SK-N-SH treated with all-trans-retinoic acid at 6 μM for 48 hours (cell line): ENCODE data around the gene WDR83.

ENCODE experiments used
- ARNTL ChIP-seq: fragments of 450-650 bp; formaldehyde crosslinking; IDR thresholded peaks from 2 replicates; pipeline ENCODE4 v1.5.0; 2020; ENCODE audit warnings: low read depth, mild to moderate bottlenecking, moderate library complexity, borderline replicate concordance
- BACH2 ChIP-seq: fragments of 250-450 bp; sonication (Bioruptor Pico); IDR thresholded peaks from 2 replicates; pipeline ENCODE4 v1.9.0; 2021; ENCODE audit warnings: mild to moderate bottlenecking, borderline replicate concordance
- GLIS3 ChIP-seq: fragments of 250-450 bp; sonication (Bioruptor Pico); IDR thresholded peaks from 2 replicates; pipeline ENCODE4 v1.5.0; 2020; ENCODE audit warnings: mild to moderate bottlenecking, moderate library complexity
- ISL1 ChIP-seq: fragments of 250-450 bp; sonication (Bioruptor Pico); IDR thresholded peaks from 2 replicates; pipeline ENCODE4 v2.1.2; 2022; ENCODE audit warnings: mild to moderate bottlenecking, moderate library complexity
- OSR1 ChIP-seq: fragments of 250-450 bp; sonication (Bioruptor Pico); IDR thresholded peaks from 2 replicates; pipeline ENCODE4 v1.8.0; 2022; ENCODE audit warnings: moderate library complexity, mild to moderate bottlenecking, inconsistent platforms
- PPARA ChIP-seq: fragments of 250-450 bp; sonication (Bioruptor Pico); IDR thresholded peaks from 2 replicates; pipeline ENCODE4 v1.5.0; 2020; ENCODE audit warnings: mild to moderate bottlenecking, borderline replicate concordance
- RARB ChIP-seq: fragments of 250-450 bp; sonication (Bioruptor Pico); IDR thresholded peaks from 2 replicates; pipeline ENCODE4 v1.8.0; 2021; ENCODE audit warnings: mild to moderate bottlenecking, moderate library complexity
- TCF4 ChIP-seq: fragments of 250-450 bp; sonication (Bioruptor Pico); IDR thresholded peaks from 2 replicates; pipeline ENCODE4 v1.8.0; 2021; ENCODE audit warnings: mild to moderate bottlenecking, moderate library complexity, borderline replicate concordance
- ZFP3 ChIP-seq: fragments of 250-450 bp; sonication (Bioruptor Pico); IDR thresholded peaks from 2 replicates; pipeline ENCODE4 v1.5.0; 2020; ENCODE audit warnings: mild to moderate bottlenecking, moderate library complexity
- ZFP30 ChIP-seq: fragments of 450-650 bp; formaldehyde crosslinking; IDR thresholded peaks from 2 replicates; pipeline ENCODE4 v1.5.0; 2022; ENCODE audit warnings: mild to moderate bottlenecking, moderate library complexity
- ZNF565 ChIP-seq: fragments of 450-650 bp; formaldehyde crosslinking; conservative IDR thresholded peaks from 2 replicates; pipeline ENCODE4 v1.5.0; 2020; ENCODE audit warnings: low read depth, mild to moderate bottlenecking, moderate library complexity
- TF ChIP-seq, protein P1 (sequence below): fragments of 250-450 bp; sonication (Bioruptor Pico); IDR thresholded peaks from 2 replicates; pipeline ENCODE4 v1.8.0; 2020; ENCODE audit warnings: mild to moderate bottlenecking, moderate library complexity, borderline replicate concordance

DNA sequence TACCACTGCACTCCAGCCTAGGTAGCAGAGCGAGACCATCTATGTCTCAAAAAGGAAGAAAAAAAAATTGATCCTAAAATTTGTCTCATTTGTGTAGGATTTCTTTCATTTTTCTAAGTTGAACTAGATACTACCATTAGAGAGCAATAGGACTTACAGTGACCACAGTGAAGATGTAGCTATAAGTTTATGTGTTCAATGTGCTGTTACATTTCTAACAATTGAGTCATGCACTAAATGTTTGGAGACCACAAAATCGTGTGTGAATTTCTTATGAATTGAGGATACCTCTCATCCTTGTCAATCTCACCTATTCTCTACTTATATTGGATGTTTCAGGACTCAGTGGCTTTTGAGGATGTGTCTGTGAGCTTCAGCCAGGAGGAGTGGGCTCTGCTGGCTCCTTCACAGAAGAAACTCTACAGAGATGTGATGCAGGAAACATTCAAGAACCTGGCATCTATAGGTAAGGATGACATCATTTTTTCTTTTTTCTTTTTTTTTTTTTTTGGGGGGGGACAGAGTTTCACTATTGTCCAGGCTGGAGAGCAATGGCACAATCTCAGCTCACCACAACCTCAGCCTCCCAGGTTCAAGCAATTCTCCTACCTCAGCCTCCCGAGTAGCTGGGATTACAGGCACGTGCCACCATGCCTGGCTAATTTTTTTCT, 43.1 kb upstream of the WDR83 start:
- no peak for TF ChIP-seq ZFP3 (CRISPR knock-in tag)
- TF ChIP-seq ZNF565 (CRISPR knock-in tag) = no peak
- no peak for TF ChIP-seq TCF4 (CRISPR knock-in tag)
- TF ChIP-seq ISL1 (CRISPR knock-in tag) = no peak
- TF ChIP-seq ZFP30 (CRISPR knock-in tag) = no peak
- no peak for TF ChIP-seq BACH2 (CRISPR knock-in tag)
- TF ChIP-seq, protein P1, sequence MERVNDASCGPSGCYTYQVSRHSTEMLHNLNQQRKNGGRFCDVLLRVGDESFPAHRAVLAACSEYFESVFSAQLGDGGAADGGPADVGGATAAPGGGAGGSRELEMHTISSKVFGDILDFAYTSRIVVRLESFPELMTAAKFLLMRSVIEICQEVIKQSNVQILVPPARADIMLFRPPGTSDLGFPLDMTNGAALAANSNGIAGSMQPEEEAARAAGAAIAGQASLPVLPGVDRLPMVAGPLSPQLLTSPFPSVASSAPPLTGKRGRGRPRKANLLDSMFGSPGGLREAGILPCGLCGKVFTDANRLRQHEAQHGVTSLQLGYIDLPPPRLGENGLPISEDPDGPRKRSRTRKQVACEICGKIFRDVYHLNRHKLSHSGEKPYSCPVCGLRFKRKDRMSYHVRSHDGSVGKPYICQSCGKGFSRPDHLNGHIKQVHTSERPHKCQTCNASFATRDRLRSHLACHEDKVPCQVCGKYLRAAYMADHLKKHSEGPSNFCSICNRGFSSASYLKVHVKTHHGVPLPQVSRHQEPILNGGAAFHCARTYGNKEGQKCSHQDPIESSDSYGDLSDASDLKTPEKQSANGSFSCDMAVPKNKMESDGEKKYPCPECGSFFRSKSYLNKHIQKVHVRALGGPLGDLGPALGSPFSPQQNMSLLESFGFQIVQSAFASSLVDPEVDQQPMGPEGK (CRISPR knock-in tag) = no peak
- TF ChIP-seq ARNTL = no peak
- no peak for TF ChIP-seq GLIS3 (CRISPR knock-in tag)
- TF ChIP-seq PPARA (CRISPR knock-in tag) = no peak
- TF ChIP-seq RARB = no peak
- TF ChIP-seq OSR1 (CRISPR knock-in tag) = no peak
